ENCODE data around the gene ATP5F1C.

DNA sequence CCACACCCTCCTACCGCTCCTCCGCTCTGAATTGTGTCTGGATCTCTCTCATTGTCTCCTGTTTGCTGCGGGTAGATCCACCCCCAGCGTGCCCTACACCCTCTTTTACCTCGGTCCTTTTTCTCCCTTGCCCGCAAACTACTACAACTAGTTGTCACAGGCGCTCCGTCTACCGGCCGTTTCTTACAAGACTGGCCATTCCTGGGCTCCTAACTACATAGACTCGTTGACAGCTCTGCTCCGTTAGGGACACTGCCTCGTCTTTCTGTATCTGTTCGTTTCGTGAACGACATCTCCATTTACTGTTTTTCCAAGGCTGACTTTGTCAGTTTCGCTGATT lies 31.1 kb downstream of the ATP5F1C start:
- TF ChIP-seq, protein P1, sequence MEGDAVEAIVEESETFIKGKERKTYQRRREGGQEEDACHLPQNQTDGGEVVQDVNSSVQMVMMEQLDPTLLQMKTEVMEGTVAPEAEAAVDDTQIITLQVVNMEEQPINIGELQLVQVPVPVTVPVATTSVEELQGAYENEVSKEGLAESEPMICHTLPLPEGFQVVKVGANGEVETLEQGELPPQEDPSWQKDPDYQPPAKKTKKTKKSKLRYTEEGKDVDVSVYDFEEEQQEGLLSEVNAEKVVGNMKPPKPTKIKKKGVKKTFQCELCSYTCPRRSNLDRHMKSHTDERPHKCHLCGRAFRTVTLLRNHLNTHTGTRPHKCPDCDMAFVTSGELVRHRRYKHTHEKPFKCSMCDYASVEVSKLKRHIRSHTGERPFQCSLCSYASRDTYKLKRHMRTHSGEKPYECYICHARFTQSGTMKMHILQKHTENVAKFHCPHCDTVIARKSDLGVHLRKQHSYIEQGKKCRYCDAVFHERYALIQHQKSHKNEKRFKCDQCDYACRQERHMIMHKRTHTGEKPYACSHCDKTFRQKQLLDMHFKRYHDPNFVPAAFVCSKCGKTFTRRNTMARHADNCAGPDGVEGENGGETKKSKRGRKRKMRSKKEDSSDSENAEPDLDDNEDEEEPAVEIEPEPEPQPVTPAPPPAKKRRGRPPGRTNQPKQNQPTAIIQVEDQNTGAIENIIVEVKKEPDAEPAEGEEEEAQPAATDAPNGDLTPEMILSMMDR (IDR thresholded peaks at IDR 0.05), result peak in 3 of 4 donors; percentile 26 to 42 (median 37)
- no peak for TF ChIP-seq POLR2A (IDR thresholded peaks at IDR 0.05)
